GM21619 (cell line): ENCODE results near the gene SLC23A1.
A peak's percentile ranks its signal among the peaks of the same experiment; 100 is the strongest.
"Not testable (repeated sequence)": the region's sequence is repeated elsewhere in the genome, so short reads cannot be mapped to it uniquely, and the experiment has no call there.

ENCODE experiments used
- ATAC-seq: cut with Tn5 transposase; IDR thresholded peaks from one replicate; pipeline ENCODE4 v1.9.1; 2021; ENCODE audit not compliant: unreplicated experiment

Gene SLC23A1

DNA sequence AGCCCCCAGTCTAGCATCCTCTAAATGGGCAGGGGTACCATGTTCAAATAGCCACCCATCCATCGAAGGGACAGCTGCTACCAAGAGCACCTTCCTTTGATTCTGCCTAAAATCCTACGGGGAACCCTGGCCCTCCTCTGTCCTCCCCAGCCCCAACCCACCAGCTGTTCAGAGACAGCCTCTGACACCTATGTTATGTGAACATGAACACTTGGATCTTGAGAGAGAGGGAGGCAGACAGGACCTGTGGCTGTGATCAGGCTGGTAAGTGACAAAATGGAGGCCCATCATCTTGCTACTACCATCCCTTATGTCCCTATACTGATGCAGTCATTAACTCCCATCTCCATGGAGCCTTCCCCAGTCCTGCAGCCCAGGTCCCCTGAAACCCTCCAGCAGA, 8.2 kb downstream of the SLC23A1 start:
- no peak for ATAC-seq

DNA sequence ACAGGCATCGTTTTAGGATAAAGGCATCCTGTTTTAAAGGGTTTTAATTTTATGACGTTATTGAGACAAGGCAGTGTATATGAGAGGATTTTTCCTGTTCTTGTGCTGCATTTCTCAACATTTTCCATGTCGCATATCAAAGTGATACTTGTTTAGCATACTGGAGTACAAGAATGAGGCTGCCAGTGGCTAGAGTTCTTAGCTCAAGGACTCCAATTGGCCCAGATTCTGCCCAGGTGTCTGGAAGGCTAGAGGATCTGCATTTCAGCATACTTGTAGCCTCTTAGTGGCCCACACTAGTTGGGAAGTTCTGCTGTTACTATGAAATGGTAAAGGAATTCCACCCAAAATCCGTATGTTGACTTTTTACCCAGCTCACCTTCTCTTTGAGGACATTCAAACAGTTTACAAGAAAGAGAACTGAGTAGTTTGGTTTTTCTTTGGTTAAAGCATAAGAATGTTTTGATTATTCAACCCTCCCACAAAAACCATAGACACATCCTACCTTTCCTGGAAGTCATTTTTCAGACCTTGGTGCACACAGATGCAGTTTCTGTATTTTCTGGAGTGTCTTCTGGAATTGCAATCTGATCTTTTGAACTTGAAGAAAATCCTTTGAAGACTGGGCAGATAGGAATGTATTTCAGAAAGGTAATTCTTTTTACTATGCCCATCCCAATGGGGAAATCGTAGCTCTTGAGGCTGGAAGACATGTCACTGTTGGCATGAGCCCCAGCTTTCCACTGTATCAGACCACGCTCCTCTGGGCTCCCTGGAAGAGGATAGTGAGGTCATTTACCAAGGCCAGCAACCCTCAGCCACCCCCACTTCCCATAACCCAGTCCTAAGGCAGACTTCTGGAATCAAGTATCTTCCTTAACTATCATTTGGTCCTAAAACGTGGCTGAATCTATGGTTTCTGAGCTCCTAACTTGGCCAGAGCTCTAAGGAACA, 11.3 kb downstream of the SLC23A1 start:
- no peak for ATAC-seq

DNA sequence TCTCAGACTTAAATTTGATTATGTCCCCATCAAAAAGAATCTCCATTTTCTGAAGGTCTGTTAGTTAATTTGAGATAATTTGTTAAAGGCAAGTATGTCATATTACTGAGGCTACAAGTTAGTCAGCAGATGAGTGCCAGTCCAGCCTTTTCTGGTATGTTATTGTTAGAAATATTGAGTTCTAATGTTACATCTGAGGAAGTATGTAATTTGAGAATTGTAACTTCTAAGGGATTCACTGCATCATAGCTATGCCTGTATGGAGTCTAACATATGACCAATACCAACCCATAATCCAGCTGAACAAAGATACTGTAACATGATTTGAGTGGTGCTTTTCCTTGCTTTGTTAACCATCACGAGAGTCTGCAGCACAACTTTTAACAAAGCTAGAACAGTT, 13.9 kb downstream of the SLC23A1 start:
- ATAC-seq: no peak

DNA sequence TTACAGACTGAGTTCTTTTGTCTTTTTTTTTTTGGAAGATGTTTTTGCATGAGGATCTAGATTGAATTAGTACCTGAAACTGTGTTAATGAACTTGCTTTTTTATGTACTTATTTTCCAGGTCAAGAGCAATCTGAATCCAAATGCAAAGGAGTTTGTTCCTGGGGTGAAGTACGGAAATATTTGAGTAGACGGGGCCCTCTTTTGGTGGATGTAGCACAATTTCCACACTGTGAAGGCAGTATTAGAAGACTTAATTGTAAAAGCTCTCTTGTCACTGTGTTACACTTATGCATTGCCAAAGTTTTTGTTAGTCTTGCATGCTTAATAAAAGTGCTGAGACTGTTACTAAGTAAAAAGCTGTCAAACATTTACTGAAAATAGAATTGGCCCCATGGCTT, 14.5 kb downstream of the SLC23A1 start:
- ATAC-seq: no peak

DNA sequence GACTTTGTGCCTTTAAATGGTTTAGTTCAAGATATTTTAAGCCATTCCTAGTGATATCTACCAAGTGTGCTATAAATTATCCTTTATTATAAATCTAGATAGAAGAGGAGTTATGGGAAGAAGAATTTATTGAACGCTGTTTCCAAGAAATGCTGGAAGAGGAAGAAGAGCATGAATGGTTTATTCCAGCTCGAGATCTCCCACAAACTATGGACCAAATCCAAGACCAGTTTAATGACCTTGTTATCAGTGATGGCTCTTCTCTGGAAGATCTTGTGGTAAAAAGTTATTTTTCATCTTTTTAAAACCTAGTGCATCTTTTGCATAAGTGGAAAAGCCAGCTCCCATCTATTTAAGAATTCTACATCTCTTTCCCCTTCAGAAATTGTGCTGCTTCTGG, 18.6 kb downstream of the SLC23A1 start:
- ATAC-seq: no peak

DNA sequence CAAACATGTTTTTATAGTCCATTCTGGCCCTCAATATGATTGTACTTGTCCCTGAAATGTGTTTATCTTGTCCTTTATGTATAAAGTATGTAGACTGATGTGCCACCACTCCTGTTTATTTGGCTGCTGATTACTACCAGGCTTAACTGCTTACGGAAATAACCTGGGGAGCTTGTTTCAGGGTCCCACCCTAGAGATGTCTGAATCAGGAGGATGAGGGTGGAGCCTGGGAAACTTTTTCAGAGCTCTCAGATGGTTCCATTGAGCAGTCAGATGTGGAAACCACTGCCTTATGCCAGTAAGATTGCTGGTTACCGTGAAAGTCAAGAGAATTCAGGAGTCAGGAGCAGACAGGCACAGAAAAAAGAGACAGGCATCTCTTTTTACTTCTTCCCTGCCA, 19.2 kb downstream of the SLC23A1 start:
- ATAC-seq: no peak

DNA sequence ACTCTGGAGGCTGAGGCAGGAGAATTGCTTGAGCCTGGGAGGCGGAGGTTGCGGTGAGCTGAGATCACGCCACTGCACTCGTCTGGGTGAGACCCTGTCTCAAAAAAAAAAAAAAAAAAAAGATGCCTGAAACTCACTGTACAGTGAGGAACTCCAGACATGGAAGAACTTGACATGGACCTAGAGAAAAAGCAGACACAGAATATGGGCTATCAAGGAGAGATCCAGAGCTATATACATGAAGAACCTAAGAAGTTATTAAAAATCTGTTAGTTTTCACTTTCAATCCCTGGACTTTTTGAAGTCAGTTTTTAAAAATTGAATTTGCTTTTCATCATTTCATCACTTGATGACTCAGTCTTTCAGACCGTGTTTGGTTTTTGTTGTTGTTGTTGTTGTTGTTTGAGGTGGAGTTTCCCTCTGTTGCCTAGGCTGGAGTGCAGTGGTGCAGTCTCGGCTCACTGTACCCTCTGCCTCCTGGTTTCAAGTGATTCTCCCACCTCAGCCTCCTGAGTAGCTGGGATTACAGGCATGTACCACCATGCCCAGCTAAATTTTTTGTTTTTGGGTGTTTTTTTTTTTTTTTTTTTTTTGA, 21.2 kb downstream of the SLC23A1 start:
- ATAC-seq: no peak

DNA sequence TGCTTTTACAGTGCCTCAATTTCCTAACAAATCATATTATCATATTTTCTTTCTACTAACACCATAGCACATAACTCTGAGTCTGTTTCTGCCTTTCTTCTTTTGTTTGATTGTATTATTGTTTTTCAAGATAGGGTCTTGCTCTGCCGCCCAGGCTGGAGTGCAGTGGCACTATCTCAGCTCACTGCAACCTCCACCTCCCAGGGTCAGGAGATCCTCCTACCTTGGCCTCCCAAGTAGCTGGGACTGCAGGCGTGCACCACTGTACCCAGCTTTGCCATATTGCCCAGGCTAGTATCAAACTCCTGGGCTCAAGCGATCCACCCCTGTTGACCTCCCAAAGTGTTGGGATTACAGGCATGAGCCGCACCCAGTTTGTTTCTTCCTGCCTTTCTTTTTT, 22.7 kb downstream of the SLC23A1 start:
- ATAC-seq: no peak

DNA sequence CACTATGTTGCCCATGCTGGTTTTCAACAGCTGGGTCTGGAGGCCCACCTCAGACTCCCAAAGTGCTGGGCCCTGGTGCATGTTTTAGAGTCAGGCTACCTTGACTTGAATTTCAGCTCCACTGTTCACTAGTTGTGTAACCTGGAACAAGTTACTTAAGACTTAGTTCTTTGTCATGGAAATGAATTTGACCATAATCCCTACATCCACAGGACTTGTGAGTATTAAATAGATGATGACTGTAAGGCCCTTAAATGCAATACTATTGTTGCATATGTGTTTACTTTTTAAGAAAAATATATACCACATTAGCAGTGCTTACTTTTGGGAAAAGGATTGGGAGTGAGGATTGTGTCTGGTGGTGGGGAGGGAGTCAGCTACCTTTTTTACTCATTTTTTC, 25.0 kb downstream of the SLC23A1 start:
- ATAC-seq: no peak

DNA sequence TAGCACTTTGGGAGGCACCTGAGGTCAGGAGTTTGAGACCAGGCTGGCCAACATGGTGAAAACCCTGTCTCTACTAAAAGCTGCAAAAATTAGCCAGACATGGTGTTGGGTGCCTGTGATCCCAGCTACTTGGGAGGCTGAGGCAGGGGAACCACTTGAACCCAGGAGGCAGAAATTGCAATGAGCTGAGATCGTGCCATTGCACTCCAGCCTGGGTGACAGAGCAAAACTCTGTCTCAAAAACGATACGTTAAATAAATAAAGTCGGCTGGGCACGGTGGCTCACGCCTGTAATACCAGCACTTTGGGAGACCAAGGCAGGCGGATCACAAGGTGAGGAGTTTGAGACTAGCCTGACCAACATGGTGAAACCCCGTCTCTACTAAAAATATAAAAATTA, 27.2 kb downstream of the SLC23A1 start:
- not testable (repeated sequence) for ATAC-seq

DNA sequence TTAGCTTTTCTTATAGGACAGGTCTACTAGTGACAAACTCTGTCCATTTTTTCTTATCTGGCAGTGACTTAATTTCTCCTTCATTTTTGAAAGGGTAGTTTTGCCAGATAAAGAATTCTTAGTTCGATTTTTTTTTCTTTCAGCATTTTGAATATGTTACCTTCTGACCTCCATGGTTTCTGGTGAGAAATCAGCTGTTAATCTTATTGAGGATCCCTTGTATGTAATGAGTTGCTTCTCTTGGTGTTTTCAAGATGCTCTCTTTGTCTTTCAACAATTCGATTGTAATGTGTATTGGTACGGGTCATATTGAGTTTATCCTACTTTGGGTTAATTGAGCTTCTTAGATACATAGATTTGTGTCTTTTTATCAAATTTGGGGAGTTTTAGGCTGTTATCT, 28.9 kb downstream of the SLC23A1 start:
- ATAC-seq: no peak

DNA sequence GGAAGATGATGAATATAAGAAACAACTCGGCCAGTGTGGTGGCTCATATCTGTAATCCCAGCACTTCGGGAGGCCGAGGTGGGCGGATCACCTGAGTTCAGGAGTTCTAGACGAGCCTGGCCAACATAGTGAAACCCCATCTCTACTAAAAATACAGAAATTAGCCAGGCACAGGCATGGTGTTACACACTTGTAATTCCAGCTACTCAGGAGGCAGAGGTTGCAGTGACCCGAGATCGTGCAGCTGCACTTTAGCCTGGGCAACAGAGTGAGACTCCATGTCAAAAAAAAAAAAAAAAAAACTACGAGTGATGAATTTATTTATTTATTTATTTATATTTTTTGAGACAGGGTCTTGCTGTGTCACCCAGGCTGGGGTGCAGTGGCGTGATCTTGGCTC, 35.2 kb downstream of the SLC23A1 start:
- not testable (repeated sequence) for ATAC-seq

DNA sequence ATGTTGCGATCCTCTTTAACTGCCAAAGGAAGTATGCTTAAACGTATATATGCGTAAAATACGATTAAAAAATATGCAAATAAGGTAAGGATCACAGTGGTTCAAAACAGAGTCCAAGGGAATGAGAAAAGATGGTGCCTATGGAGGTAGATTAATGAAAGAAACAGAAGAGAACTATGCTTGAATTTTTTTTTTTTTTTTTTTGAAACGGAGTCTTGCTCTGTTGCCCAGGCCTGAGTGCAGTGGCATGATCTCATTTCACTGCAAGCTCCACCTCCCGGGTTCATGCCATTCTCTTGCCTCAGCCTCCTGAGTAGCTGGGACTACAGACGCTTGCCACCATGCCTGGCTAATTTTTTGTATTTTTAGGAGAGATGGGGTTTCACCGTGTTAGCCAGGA, 37.7 kb downstream of the SLC23A1 start:
- ATAC-seq: not testable (repeated sequence)

DNA sequence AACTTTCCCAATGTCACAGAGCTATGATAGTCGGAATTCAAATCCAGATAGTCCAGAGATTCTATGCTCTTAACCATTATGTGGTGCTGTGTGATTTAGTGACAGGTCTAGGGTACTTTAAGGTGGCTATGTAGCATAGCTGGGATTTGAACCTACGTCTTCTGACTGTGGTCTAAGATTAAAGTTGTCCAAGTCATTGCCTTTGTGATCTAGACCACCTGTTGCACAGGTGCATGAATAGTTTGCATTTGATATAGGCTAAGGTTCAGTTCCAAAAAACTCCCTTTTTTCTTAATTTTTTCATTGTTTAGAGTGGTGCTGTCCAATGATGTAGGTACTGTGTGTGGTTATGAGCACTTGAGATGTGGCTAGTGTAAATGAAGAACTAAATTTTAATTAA, 38.9 kb downstream of the SLC23A1 start:
- ATAC-seq: no peak

DNA sequence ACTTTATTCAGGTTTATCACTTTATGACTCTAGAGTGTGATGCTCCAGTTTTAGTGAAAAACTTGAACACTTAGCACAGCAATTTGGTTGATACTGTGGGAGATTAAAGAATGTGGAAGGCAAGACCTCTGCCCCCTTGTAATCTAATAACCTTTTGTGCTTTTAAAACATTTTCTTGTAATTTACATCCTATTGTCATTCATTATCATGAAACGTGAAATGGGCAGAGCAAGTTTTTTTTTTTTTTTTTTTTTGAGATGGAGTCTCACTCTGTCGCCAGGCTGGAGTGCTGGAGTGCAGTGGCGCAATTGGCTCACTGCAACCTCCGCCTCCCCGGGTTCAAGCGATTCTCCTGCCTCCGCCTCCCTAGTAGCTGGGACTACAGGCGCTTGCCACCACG, 39.6 kb downstream of the SLC23A1 start:
- no peak for ATAC-seq

DNA sequence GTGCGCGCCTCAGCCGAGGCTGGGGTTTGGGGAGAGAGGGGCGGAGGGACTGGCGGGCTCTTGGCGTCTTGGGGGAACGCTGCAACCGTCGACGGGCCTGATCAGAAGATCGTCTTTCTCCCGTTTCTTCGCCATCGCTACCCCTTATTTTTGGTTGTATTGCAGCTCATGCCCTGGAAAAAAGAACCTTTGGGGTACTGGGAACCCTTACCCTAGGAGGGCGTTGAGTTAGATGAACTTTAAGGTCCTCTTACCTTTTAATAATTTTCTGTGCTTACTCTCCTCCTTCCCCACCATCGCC, 40.7 kb downstream of the SLC23A1 start:
- peak; percentile 53 for ATAC-seq

DNA sequence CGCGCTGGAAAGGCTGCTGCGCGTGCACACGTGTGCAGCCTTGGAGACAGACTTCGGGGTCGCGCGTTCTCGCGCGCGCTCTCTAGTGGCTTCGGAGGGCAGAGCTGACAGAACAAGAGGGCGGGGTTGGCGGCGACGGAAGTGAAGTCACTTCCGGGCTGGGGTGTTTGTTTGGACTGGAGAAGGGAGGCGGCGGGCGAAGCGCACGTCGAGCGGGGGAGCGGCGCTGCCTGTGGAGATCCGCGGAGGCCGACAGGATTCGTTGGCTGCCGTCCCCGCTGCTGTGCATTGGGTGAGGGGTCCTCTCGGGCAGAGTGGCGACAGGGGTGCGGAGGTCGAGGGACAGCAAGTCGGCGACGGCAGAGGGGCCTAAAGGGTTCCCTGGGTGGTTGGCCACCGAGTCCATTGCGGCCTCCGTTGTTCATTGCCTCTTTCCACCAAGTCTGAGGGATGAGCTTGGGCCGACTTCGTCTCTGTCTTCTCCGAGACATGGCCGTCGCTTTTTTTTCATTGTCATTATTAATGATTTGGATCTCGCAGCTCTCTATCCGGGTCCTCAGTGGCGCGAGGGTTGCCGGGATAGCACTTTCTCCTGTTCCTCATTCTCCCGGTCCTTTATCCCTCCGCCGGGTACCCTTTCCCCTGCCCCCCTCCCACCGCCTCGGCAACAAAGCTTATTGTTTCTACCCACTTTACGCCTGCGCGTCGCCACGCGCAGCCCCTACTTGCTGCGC, 41.2 kb downstream of the SLC23A1 start, which contains the start of gene PAIP2:
TSS of gene PAIP2 (plus strand) at position 166 of the 734 bp plus-strand sequence. CDS start 21,931 bp downstream, outside the sequence.
- ATAC-seq: peak; percentile 88

DNA sequence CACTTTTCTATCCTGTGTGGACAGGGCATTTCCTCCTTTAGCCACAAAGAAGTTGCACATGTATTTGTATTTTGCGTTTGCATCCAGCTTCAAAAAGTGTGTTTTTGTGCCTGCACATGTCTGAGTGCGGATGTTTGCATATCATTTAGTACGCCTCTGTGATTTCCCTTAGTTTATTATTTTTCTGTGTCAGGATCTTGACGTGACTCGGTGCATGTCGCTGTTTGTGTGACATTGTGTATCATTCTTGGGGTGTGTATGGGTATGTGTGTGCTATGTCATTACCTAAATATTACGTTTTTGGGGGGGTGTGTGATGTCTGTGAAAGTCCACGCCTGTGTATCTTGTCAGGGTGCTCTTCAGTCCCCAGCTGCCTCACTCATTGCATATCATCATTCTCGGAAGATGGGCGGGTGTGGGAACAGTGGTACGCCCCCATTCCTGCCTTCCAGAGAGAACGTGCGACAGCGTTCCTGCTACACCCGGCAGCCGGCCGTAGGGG, 41.9 kb downstream of the SLC23A1 start:
- no peak for ATAC-seq

DNA sequence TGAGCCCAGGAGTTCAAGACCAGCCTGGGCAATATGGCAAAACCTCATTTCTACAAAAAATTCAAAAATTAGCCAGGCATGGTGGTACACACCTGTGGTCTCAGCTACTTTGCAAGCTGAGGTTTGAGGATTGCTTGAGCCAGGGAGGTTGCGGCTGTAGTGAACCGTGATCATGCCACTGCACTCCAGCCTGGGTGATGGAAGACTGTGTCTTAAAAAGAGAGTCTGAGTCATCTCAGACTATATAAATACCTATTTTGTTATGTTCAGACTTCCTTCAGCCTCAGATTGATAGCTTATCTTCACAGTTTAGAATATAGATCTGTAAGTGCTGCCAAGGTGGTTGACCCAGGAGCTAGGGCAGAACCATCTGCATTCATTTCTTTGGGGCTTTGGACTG, 43.0 kb downstream of the SLC23A1 start:
- no peak for ATAC-seq

DNA sequence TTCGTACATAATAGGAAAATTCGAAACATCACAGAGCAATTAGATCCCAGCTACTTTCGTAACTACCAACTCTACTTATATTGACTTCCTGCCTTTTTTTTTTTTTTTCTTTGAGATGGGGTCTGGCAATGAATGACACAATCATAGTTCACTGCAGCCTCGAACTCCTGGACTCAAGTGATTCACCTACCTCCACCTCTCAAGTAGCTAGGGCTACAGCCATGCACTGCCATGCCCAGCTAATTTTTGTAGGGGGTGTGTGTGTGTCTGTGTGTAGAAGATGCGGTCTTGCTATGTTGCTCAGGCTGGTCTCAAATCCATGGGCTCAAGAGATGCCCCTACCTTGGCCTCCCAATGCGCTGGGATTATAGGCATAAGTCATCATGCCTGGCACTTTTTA, 47.3 kb downstream of the SLC23A1 start:
- no peak for ATAC-seq
